ENCODE measurements around the gene STK32B.

DNA sequence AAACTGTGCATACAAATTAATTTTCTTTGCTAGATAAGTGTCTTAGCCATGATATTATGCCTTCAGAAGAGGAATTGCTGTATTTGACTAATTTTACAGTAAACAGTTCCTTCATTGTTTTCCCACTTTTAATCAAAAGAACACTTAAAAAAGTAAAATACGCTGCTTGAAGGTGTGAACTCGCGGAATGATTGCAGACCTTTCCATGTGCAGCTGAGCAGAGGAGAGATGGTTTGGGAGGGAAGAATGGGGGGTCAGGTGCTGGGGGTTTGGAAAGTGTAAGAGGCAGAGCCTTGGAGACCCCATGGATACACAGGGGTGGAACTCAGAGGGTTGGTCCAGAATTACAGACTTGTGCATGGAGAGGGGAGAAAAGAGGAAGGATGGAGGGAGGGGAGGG, 47.4 kb upstream of the STK32B start:
- TF ChIP-seq CTCF (conservative IDR thresholded peaks at IDR 0.05; ENCODE audit: low read depth, low read length) (no peak), POLR2A (IDR thresholded peaks at IDR 0.05; ENCODE audit: low read depth, low read length) (no peak), MAFK (IDR thresholded peaks at IDR 0.05; ENCODE audit: low read depth, low read length) (no peak), ELK1 (IDR thresholded peaks at IDR 0.05; ENCODE audit: borderline replicate concordance, low read depth, low read length) (no peak), BHLHE40 (IDR thresholded peaks at IDR 0.05; ENCODE audit: low read depth, low read length) (no peak), MXI1 (IDR thresholded peaks at IDR 0.05; ENCODE audit: borderline replicate concordance, low read depth, low read length) (no peak), RCOR1 (IDR thresholded peaks at IDR 0.05; ENCODE audit: insufficient replicate concordance, low read length) (no peak), SMC3 (IDR thresholded peaks at IDR 0.05; ENCODE audit: low read depth, low read length) (no peak), MAZ (IDR thresholded peaks at IDR 0.05; ENCODE audit: borderline replicate concordance, low read depth, low read length) (no peak)
